GM19438 (cell line): ENCODE results near the gene HTR6.
"Not testable (repeated sequence)": the region's sequence is repeated elsewhere in the genome, so short reads cannot be mapped to it uniquely, and the experiment has no call there.

Experiments used
- ATAC-seq: cut with Tn5 transposase; IDR thresholded peaks from one replicate; pipeline ENCODE4 v1.9.1; 2021; ENCODE audit warnings: low read depth; ENCODE audit not compliant: unreplicated experiment

The HTR6 gene

GRCh38 chr1:19664453-19665185 lies at the start of gene HTR6:
Gene HTR6 (plus strand): TSS chr1:19664875. CDS start chr1:19665754, 879 bp downstream.
- ATAC-seq = no peak

DNA sequence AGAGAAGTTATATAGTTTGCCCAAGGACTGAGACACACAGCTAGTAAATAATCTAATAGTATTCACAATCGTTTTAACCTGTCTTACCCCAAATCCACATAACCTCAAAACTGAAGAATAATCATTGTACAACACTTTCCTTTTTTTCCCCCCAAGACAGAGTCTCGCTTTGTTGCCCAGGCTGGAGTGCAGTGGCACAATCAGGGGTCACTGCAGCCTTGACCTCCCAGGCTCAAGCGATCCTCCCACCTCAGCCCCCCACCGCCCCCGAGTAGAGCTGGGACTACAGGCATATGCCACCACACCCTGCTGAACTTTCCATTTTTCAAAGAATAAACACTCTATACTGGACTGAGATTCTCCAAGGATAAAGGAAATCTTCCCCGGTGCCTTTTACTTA lies 49.2 kb upstream of the HTR6 start:
- ATAC-seq = no peak

- ATAC-seq = no peak
Measured at GRCh38 chr1:19616489-19616888, 48.2 kb upstream of the HTR6 start.

DNA sequence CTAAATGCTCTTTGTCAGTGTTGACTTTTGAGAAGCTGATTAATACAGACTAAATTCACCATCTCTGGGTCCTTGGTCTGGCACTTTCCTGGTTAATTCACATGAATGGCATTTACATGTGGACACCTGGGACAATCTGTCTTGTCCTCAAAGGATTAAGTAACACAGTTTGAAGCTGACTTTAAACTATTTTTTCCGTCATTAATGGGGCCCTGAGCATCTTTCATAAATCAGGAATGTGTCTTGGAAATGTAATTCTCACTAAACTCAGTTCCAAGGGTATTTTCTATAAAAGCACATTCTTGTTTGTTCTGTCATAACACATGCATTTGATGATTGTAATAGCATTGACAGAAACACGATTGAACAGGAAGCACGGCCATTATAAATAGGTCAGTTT lies 47.3 kb upstream of the HTR6 start:
- ATAC-seq = no peak

DNA sequence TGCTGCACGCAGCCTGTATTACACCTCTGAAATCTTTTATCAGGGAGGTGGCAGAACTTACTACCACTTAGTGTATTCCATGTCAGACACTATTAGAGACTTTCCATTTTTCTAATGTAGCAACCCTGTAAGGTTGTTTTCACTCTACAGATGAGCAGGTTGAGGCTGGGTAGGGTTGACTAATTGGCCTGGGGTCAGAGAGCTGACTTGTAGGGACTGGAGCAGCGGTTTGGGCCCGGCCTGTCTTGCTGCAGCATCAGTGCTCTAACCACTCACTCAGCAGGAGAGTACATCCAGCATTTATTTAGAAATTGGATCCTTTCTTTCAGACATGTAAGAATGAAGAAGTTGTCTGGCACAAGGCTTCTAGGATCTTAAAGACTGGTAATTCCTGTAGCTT lies 46.2 kb upstream of the HTR6 start:
- ATAC-seq = no peak

DNA sequence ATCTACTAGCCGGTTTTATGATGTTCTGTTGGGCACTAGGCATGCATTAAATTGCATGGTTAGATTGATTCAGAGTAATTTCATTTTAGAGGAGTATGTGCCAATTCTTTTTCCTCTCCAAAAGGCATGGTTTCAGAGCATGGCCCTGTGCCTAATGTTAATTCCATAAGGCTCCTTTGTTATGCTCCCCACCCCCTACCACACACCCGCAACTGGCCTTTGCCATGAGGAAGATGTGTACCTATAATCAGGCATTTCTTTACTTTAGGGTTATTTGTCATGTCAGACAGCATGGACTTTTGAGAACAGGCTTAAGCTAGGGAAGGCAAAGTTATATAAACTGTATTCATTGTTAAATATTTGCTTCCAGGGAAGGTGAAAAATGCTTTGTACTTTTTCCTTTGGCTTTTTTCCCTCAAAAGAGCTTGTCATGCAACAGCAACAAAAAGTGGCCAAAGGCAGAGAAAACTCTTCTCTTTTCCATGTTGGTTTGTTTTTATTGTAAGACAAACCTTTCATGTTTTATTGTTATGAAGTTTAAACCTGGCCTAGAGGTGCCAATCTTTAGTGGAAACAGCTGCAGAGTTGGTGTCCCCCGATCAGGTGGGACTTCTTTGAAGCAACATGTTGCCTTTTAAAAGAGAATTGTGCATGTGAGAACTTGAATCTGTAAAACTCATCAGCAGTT lies 44.8 kb upstream of the HTR6 start:
- no peak for ATAC-seq

- ATAC-seq = no peak
Measured at GRCh38 chr1:19620786-19621185, 43.9 kb upstream of the HTR6 start.

GRCh38 chr1:19621274-19621950 lies 43.3 kb upstream of the HTR6 start:
- ATAC-seq = no peak

- ATAC-seq = no peak
Measured at GRCh38 chr1:19622204-19622603, 42.5 kb upstream of the HTR6 start.

DNA sequence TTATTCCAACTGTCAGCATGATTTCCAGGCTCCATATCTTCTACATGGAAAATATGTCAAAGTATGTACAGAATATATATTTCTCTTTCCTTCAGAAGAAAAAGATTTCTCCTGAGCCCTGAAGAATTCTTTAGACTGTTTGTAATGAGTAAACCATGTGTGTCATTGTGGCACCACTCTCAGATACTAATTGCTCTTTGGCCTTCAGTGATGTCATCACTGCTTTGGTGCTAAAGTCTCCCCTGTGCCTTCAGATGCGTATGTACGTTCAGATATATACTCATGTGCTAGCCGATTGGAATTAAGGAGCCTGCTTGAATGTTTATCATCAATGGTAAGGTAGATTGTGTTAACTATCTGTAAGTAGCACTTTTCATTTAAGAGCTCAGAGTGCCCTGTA lies 41.2 kb upstream of the HTR6 start:
- ATAC-seq = no peak

DNA sequence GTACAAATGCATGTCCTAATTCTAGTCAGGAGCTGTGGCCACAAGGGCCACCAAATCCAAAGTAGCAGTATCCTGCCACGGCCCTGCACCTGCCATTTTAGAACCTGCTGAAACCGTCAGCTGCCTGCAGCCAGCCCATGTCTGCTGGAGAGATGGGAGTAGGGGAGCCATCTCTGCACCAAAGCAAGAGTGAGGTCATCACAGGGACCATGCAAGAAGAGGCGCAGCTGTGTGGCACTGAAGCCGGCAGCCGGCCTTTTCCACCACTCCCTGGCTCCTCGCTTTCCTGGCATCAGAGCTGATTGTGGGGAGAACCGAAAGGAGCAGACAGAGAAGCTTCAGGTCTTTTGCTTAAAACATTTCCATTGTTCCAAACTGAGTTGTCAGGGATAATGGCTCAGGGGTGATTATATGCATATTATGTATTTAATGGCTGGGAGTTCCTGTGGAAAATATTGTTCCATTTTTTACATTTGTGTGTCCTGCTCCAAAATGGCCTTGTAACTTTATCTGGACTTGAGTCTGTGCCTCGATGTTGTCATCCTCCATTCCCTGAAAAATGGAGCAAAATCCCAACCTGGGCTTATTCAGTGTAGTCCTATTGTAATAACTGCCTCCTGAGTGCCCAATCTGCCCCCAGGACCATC lies 39.3 kb upstream of the HTR6 start:
- ATAC-seq = no peak

DNA sequence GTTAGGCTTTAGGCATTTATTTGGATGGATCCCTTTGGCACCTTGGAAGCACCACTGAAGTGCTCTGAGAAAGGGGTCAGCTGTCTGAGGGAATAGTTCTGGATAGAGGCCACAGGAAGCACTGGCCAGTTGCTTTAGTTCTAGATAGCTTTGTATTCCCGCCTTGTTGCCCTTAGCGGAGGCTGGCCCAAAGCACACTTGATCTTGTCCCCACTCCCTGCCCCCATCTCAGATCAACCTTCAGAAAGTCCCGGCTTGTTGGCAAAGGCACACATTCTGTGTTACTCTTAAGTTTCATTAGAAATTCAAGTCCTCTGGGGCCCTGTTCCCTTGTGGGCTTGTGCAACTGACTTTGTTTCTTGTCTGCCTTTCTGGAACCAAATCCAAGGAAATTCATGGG lies 35.8 kb upstream of the HTR6 start:
- no peak for ATAC-seq

DNA sequence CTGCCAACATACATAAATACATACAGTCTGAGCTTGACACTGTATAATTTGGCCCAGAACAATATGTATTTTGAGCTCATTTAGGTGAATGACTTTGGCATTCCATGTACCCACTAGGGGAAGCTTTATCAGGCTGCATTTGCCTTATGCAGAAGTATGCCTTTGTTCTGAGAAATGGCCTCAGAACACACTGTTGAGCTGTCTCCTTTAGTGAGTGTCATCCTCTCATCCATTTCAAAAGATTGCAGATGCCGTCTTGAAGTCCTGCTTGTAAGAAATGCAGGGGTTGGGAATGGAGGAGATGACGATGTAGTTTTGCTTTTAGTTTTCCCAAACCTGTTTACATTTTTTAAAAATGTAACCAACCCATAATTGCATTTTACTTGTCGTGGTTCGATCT lies 35.3 kb upstream of the HTR6 start:
- ATAC-seq = no peak

- ATAC-seq = not testable (repeated sequence)
Measured at GRCh38 chr1:19630192-19630591, 34.5 kb upstream of the HTR6 start.

DNA sequence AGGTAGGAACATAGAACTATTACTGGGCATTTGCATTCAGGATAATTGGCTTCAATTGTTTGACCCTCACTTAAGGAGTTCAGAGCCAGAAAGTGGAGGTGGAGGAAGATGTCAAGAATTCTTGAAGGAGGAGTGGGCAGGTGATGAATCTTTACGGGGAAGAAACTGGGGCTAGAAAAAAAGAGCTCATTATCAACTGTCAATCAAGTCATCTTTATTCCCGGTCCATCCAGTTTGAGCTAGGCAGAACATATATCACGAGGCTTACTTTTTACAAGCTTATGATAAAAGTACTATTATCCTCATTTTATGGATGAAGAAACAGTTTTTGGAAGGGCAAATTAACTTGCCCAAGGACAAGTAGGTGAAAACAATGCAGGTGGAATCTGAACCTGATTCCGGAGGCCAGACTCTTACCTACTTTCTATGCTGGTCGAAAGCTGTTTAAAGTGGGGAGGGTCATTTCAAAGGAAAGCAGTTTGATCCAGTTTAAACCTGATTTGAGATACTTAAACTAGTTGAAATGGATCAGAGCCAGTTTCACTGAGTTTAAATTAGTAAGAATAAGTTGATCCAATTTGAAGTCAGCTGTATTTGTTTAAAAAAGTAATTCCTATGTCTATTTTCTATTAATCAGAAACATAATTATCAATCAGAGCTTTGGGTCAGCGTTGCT lies 33.8 kb upstream of the HTR6 start:
- no peak for ATAC-seq

- no peak for ATAC-seq
Measured at GRCh38 chr1:19632211-19632610, 32.5 kb upstream of the HTR6 start.

- ATAC-seq = no peak
Measured at GRCh38 chr1:19633106-19633505, 31.6 kb upstream of the HTR6 start.

GRCh38 chr1:19635064-19635463 lies 29.6 kb upstream of the HTR6 start:
- not testable (repeated sequence) for ATAC-seq

DNA sequence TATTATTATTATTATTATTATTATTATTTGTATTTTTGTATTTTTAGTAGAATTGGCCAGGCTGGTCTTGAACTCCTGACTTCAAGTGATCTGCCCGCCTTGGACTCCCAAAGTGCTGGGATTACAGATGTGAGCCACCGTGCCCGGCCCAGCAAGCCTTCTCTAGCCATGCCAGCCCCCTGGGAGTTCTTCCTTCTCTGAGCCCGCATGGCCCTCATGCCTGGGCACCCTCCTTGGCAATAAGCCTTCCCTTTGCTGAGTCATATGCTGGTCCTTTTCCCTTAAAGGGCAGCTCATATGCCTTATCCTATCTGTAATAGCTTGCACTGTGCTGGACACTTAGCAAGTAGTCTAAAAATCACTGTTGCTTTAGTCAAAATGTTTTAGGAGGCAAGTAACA lies 29.0 kb upstream of the HTR6 start:
- no peak for ATAC-seq

GRCh38 chr1:19636065-19636464 lies 28.6 kb upstream of the HTR6 start:
- ATAC-seq = no peak

GRCh38 chr1:19636749-19637148 lies 27.9 kb upstream of the HTR6 start:
- ATAC-seq = not testable (repeated sequence)
